ENCODE results near the gene ZNF536.
"Not testable (repeated sequence)": the region's sequence is repeated elsewhere in the genome, so short reads cannot be mapped to it uniquely, and the experiment has no call there.

ZNF536 gene

GRCh38 chr19:30441011-30441410 is 68.8 kb downstream of the ZNF536 start:
- no peak overlapping the region for H3K4me3 ChIP-seq (ENCODE audit: low read length)
- no peak for TF ChIP-seq ZNF274 (IDR thresholded peaks at IDR 0.05; ENCODE audit: low read depth, low read length)

GRCh38 chr19:30442674-30443073 is 70.5 kb downstream of the ZNF536 start:
- TF ChIP-seq ZNF274 (IDR thresholded peaks at IDR 0.05; ENCODE audit: low read depth, low read length): no peak
- no peak overlapping the region for H3K4me3 ChIP-seq (ENCODE audit: low read length)

- no peak for TF ChIP-seq ZNF274 (IDR thresholded peaks at IDR 0.05; ENCODE audit: low read depth, low read length)
- H3K4me3 ChIP-seq (ENCODE audit: low read length): no peak overlapping the region
Observed at GRCh38 chr19:30443531-30444252, 71.5 kb downstream of the ZNF536 start.

- TF ChIP-seq ZNF274 (IDR thresholded peaks at IDR 0.05; ENCODE audit: low read depth, low read length): no peak
- H3K4me3 ChIP-seq (ENCODE audit: low read length): no peak overlapping the region
Observed at GRCh38 chr19:30444253-30444671, 72.1 kb downstream of the ZNF536 start.

DNA sequence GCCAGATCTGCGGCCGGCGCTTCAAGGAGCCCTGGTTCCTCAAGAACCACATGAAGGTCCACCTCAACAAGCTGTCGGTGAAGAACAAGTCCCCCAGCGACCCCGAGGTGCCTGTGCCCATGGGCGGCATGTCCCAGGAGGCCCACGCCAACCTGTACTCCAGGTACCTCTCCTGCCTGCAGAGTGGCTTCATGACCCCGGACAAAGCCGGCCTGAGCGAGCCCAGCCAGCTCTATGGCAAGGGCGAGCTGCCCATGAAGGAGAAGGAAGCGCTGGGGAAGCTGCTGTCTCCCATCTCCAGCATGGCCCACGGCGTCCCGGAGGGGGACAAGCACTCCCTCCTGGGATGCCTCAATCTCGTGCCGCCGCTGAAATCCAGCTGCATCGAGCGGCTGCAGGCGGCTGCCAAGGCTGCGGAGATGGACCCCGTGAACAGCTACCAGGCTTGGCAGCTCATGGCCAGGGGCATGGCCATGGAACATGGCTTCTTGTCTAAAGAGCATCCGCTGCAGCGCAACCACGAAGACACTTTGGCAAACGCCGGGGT is 72.6 kb downstream of the ZNF536 start:
- TF ChIP-seq ZNF274 (IDR thresholded peaks at IDR 0.05; ENCODE audit: low read depth, low read length): no peak

GRCh38 chr19:30445385-30445784 is 73.2 kb downstream of the ZNF536 start:
- TF ChIP-seq ZNF274 (IDR thresholded peaks at IDR 0.05; ENCODE audit: low read depth, low read length): no peak
- no peak overlapping the region for H3K4me3 ChIP-seq (ENCODE audit: low read length)

More for the DNA sequence above, 72.6 kb downstream of the ZNF536 start:
- no peak overlapping the region for H3K4me3 ChIP-seq (ENCODE audit: low read length)

GRCh38 chr19:30446120-30446519 is 73.9 kb downstream of the ZNF536 start:
- not testable (repeated sequence) for H3K4me3 ChIP-seq (ENCODE audit: low read length)

DNA sequence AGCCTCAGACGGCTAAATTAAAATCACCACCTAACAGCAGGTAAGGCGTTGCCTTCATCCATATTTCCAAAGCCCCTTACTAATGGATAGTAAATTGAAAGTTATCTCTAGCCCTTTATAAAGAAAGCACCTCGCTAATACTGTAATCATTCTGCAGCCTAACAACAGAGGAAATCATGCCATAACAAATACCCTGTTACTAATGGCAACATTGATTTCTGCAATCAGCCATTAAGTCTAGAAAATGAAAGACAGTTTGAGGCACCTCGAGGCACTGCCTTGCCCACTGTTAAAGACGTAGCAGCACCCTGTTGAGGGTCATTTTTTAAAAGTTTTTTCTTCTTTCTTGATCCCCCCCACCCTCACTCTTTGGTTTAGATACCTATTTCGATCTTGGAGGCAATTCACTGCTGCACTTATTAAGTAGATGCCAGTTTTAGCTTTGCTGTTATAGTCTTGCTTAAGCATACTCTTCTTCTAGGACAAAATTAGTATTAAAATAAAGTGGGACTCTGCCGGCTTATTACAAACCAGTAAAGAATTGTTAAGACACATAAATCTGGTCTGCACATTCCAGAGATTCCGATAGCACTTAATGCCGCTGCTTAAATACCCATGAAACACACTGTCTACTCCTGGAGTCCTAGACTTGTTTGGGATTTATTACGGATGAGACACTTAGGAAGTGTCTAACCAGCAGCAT is 74.8 kb downstream of the ZNF536 start:
- H3K4me3 ChIP-seq (ENCODE audit: low read length): no peak overlapping the region
- TF ChIP-seq ZNF274 (IDR thresholded peaks at IDR 0.05; ENCODE audit: low read depth, low read length): no peak

DNA sequence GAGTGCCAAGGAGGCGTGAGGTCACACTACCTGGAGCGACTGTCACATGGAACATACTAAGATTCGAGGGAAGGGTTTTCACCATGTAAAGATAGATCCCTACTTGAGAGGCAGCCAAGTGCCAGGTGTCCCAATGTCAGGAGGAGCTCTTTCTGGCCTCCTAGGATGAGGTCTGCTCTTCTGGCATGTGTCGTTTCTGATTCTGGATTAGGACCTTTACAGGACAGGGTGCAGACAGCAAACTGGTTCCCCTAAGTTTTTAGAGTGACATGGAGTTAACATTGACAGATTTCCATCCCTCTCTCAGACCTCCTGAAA is 75.3 kb downstream of the ZNF536 start:
- no peak for TF ChIP-seq ZNF274 (IDR thresholded peaks at IDR 0.05; ENCODE audit: low read depth, low read length)
- no peak overlapping the region for H3K4me3 ChIP-seq (ENCODE audit: low read length)

DNA sequence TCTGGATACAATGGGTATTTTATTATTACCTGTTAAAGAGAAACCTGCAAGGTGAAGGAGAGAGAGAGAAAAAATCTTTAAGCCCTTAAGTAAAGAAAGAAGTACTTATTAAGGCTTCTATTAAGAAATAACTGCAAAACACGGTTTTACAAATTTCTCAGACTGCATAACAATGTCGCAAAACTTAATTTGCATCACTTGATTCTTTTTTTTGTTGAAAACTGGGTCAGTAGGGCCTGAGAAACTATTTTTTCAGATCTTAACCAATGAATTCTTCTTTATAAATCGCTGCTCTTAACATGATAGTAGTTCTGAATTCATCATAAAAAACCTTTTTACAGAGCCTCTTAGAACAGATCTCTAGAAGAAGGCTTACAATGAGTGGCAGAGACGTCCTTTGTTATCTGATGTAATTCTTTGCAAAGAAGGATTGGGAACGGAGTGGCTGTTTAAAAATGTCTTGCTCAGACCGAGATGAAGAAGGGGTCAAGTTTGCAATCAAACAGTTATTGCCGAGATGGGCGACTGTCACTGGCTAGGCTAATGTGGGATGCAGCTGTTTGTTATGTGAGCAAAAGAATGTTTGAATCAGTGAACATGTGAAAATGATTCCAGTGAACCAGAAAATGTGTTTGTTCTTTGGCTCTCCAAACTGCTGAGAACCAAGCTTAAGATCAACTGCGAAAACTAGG is 76.3 kb downstream of the ZNF536 start:
- H3K4me3 ChIP-seq (ENCODE audit: low read length): no peak overlapping the region
- no peak for TF ChIP-seq ZNF274 (IDR thresholded peaks at IDR 0.05; ENCODE audit: low read depth, low read length)

DNA sequence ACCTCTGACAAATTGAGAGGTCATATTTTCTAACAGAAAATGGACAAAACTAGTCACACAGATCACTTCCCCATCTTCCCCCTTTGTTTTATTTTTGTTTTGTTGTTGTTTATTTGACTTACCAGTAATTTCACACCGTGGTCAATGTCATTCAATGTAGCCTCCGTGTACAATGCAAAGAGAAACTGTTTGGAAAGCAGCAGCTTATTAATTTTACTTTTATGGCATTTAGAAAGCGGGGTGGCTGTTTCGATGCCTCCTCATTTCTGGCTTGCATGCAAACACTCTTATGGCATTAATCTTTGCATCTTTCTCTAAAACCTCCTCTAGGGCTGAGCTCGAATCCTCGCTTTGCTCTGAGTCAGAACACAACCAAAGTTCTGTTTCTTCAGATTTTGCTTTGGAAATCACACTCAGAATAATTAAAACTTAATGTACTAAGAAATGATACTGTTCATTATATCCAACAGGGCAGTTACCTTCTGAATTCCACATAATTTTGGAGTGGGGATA is 77.0 kb downstream of the ZNF536 start:
- no peak for TF ChIP-seq ZNF274 (IDR thresholded peaks at IDR 0.05; ENCODE audit: low read depth, low read length)
- no peak overlapping the region for H3K4me3 ChIP-seq (ENCODE audit: low read length)

DNA sequence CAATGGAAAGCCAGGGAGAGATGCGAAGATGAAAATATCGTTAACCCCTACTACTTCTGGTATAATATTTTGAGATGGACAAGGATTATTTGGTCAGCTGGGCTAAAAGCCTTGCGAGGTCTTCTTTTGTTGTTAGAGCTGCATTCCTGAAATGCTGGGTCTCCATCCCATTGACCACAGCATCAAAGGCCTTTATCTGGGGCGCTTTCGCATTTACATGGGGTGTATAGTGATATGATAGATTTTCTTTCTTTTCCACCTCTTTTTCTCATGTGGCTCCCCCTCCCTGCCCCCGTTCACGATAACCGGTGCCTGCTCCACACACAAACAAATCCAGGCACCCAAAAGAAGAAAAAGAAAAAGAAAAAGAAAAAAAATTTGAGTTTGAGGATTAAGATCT is 77.5 kb downstream of the ZNF536 start:
- no peak overlapping the region for H3K4me3 ChIP-seq (ENCODE audit: low read length)
- TF ChIP-seq ZNF274 (IDR thresholded peaks at IDR 0.05; ENCODE audit: low read depth, low read length): no peak

DNA sequence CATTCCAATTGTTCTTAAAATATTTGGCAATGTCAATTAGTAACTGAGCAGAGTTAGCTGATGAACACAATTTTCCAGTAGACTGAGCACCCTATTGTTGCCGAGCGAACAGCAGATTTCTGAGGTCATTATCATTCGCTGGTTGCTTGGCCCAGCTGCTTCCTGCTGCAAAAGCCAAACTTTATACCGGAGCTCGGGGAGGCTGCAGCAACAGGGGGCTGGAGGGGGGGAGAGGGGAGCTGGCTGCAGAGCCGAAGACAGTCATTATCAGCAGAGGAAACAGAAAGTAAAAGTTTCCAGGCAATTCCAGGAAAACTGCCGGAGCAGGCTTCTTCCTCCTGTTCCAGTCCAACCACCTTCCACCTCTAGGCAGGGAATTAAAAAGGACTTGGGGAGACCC is 77.9 kb downstream of the ZNF536 start:
- no peak overlapping the region for H3K4me3 ChIP-seq (ENCODE audit: low read length)
- no peak for TF ChIP-seq ZNF274 (IDR thresholded peaks at IDR 0.05; ENCODE audit: low read depth, low read length)

DNA sequence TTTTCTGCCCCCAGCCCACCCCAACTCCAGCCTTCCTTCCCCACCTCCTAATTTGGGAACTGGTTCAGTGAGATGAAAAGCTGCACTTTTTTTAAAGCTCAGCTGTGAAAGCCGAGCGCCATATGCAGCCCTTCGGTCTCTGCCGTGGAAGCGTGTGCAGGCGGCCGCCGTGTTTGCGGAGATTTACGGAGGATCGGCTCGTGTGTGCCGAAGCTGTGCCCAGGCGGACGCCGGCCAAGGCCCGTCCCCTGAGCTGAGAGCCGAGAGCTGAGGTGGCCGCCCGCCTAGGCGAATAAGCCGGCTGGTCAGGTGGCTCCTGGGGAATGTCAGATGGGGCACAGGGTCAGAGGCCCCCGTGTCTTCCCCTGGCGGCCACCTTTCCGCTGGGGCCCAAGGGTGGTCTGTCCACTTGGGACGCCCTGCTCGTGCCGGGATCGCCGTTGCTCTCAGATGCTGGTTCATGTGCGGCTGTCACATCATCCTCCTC is 78.7 kb downstream of the ZNF536 start:
- no peak for TF ChIP-seq ZNF274 (IDR thresholded peaks at IDR 0.05; ENCODE audit: low read depth, low read length)
- no peak overlapping the region for H3K4me3 ChIP-seq (ENCODE audit: low read length)

Measured in GM08714 (cell line).